Glutamatergic neuron (in vitro differentiated cells): Measurements from ENCODE around the gene CNOT6. TPM values are rescaled to one million over a fixed set of nuclear protein-coding genes. Genes with fewer than 3 reads are reported as not detected.
A peak's percentile ranks its signal among the peaks of the same experiment; 100 is the strongest.
"Not testable (repeated sequence)": the region's sequence is repeated elsewhere in the genome, so short reads cannot be mapped to it uniquely, and the experiment has no call there.

Experiments used
- DNase-seq: peaks from one replicate; pipeline ENCODE4 v3.0.0; 2022
- H3K27ac Mint-ChIP-seq: one replicate; pipeline ENCODE4 v1.8.0; 2020; ENCODE audit warnings: mild to moderate bottlenecking, mixed read lengths, inconsistent platforms; ENCODE audit not compliant: unreplicated experiment
- H3K27me3 Mint-ChIP-seq: one replicate; pipeline ENCODE4 v1.8.0; 2020; ENCODE audit warnings: mild to moderate bottlenecking, moderate library complexity, mixed read lengths, inconsistent platforms; ENCODE audit not compliant: unreplicated experiment
- H3K36me3 Mint-ChIP-seq: one replicate; pipeline ENCODE4 v1.8.0; 2020; ENCODE audit warnings: mild to moderate bottlenecking, mixed read lengths, inconsistent platforms; ENCODE audit not compliant: unreplicated experiment
- H3K4me1 Mint-ChIP-seq: one replicate; pipeline ENCODE4 v1.8.0; 2020; ENCODE audit warnings: mild to moderate bottlenecking, low read depth, mixed read lengths, inconsistent platforms; ENCODE audit not compliant: unreplicated experiment
- H3K4me3 Mint-ChIP-seq: one replicate; pipeline ENCODE4 v1.8.0; 2020; ENCODE audit warnings: mild to moderate bottlenecking, mixed read lengths, inconsistent platforms; ENCODE audit not compliant: unreplicated experiment
- H3K9me3 Mint-ChIP-seq: one replicate; pipeline ENCODE4 v1.8.0; 2020; ENCODE audit warnings: mild to moderate bottlenecking, moderate library complexity, mixed read lengths, inconsistent platforms; ENCODE audit not compliant: unreplicated experiment
- CTCF ChIP-seq: fragments of 200-600 bp; sonication (generic); IDR thresholded peaks from one replicate; pipeline ENCODE4 v1.5.0; 2021; ENCODE audit not compliant: partially characterized antibody, unreplicated experiment
- total RNA-seq: library from RNA; stranded (reverse); fragmentation: NEBNext Ultra II Directional; extraction: Animal tissue kit (Norgen Biotek cat#: 25700); gene quantifications from one replicate; pipeline ENCODE4 v1.2.1, GENCODE V29; 2021; ENCODE audit not compliant: unreplicated experiment

Gene CNOT6
- total RNA-seq, 1 donor from 2014 or later = 62.0 TPM

GRCh38 chr5:180507661-180508060 is 13.5 kb downstream of the CNOT6 start:
- H3K27ac Mint-ChIP-seq = peak overlapping the region; percentile 28
- H3K27me3 Mint-ChIP-seq = peaks cover 3% of the 10 kb centered on the region
- H3K4me3 Mint-ChIP-seq = no peak overlapping the region
- TF ChIP-seq CTCF = no peak
- DNase-seq = no peak
- peaks cover 1% of the 10 kb centered on the region for H3K4me1 Mint-ChIP-seq
- peaks cover 4% of the 10 kb centered on the region for H3K36me3 Mint-ChIP-seq
- no peaks in the 10 kb centered on the region for H3K9me3 Mint-ChIP-seq

DNA sequence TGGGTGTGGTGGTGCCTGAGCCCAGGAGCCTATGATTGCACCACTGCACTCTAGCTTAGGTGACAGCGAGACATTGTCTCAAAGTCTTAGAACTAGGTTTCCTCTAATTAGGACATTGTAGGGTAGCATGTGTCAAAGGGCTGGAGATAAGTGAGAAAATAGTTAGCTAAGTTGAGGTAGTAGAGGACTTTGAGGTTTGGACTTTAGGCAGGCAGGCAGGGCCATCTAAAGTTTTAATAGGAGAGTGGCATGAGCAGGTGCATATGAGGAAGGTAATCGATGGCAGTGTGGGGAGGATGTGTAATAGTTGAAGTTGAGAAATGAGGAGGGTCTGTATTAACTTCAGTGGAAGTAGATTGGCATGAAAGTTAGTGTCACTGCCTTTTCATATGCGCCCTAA is 21.1 kb downstream of the CNOT6 start:
- no peak for TF ChIP-seq CTCF
- no peaks in the 10 kb centered on the region for H3K36me3 Mint-ChIP-seq

GRCh38 chr5:180515974-180516373 is 21.8 kb downstream of the CNOT6 start:
- H3K27ac Mint-ChIP-seq, H3K27me3 Mint-ChIP-seq, H3K36me3 Mint-ChIP-seq, DNase-seq, H3K4me1 Mint-ChIP-seq, H3K4me3 Mint-ChIP-seq, H3K9me3 Mint-ChIP-seq: not testable (repeated sequence)

More for the DNA sequence above, 21.1 kb downstream of the CNOT6 start:
- DNase-seq = no peak
- Mint-ChIP-seq H3K9me3 (no peaks in the 10 kb centered on the region), H3K4me1 (peaks cover 5% of the 10 kb centered on the region), H3K27me3 (peaks cover 1% of the 10 kb centered on the region), H3K4me3 (no peak overlapping the region), H3K27ac (no peak overlapping the region)

- no peak for TF ChIP-seq CTCF
- no peak for DNase-seq
- Mint-ChIP-seq H3K9me3 (no peaks in the 10 kb centered on the region), H3K27ac (no peak overlapping the region), H3K27me3 (peaks cover 1% of the 10 kb centered on the region), H3K36me3 (no peaks in the 10 kb centered on the region), H3K4me3 (no peak overlapping the region), H3K4me1 (peaks cover 10% of the 10 kb centered on the region)
Measured at GRCh38 chr5:180516440-180516839, 22.3 kb downstream of the CNOT6 start.

GRCh38 chr5:180519098-180519497 is 24.9 kb downstream of the CNOT6 start:
- no peak for DNase-seq
- TF ChIP-seq CTCF = no peak
- Mint-ChIP-seq H3K27me3 (peaks cover 5% of the 10 kb centered on the region), H3K4me1 (peaks cover 26% of the 10 kb centered on the region), H3K36me3 (no peaks in the 10 kb centered on the region), H3K4me3 (no peak overlapping the region), H3K27ac (no peak overlapping the region), H3K9me3 (no peaks in the 10 kb centered on the region)

- TF ChIP-seq CTCF = no peak
- Mint-ChIP-seq H3K4me1 (peaks cover 28% of the 10 kb centered on the region), H3K36me3 (no peaks in the 10 kb centered on the region), H3K27me3 (peaks cover 5% of the 10 kb centered on the region), H3K9me3 (no peaks in the 10 kb centered on the region), H3K4me3 (no peak overlapping the region), H3K27ac (no peak overlapping the region)
- no peak for DNase-seq
Measured at GRCh38 chr5:180521101-180521500, 26.9 kb downstream of the CNOT6 start.
